CD4-positive, alpha-beta T cell treated with Interleukin-10 for 1 hour (primary cell): ENCODE measurements around the gene ESPL1.

Experiments
- DNase-seq: peaks from one replicate; pipeline ENCODE4 v3.0.0-alpha.2; 2020

Gene ESPL1

GRCh38 chr12:53231921-53232645 is 36.0 kb upstream of the ESPL1 start, which contains the start of gene RARG:
Gene RARG (minus strand): TSS chr12:53232209. CDS start chr12:53227545, 4,664 bp downstream.
- peak; percentile 76 for DNase-seq

- DNase-seq, result peak; percentile 59
Observed at GRCh38 chr12:53232646-53233461, 35.2 kb upstream of the ESPL1 start.

GRCh38 chr12:53233671-53234121 is 34.4 kb upstream of the ESPL1 start:
- DNase-seq, result no peak

GRCh38 chr12:53234271-53234914 is 33.7 kb upstream of the ESPL1 start:
- no peak for DNase-seq

- no peak for DNase-seq
Observed at GRCh38 chr12:53235164-53235563, 32.9 kb upstream of the ESPL1 start.

- DNase-seq, result no peak
Observed at GRCh38 chr12:53235742-53236442, 32.2 kb upstream of the ESPL1 start.

- peak; percentile 80 for DNase-seq
Observed at GRCh38 chr12:53236443-53237111, 31.5 kb upstream of the ESPL1 start.

GRCh38 chr12:53239643-53240258 is 28.3 kb upstream of the ESPL1 start:
- DNase-seq, result no peak

- DNase-seq, result no peak
Observed at GRCh38 chr12:53241623-53242412, 26.3 kb upstream of the ESPL1 start.

- DNase-seq, result no peak
Observed at GRCh38 chr12:53244337-53244736, 23.8 kb upstream of the ESPL1 start.

GRCh38 chr12:53245286-53245685 is 22.8 kb upstream of the ESPL1 start:
- DNase-seq, result no peak

- DNase-seq, result peak; percentile 75
Observed at GRCh38 chr12:53251477-53252348, 16.4 kb upstream of the ESPL1 start.

- no peak for DNase-seq
Observed at GRCh38 chr12:53252349-53252916, 15.7 kb upstream of the ESPL1 start.

- DNase-seq, result no peak
Observed at GRCh38 chr12:53253298-53253697, 14.8 kb upstream of the ESPL1 start.

- no peak for DNase-seq
Observed at GRCh38 chr12:53254816-53255545, 13.1 kb upstream of the ESPL1 start.

GRCh38 chr12:53255996-53256395 is 12.1 kb upstream of the ESPL1 start:
- DNase-seq, result no peak

GRCh38 chr12:53258541-53259539 is 9.3 kb upstream of the ESPL1 start:
- DNase-seq, result no peak

GRCh38 chr12:53259891-53260290 is 8.2 kb upstream of the ESPL1 start:
- DNase-seq, result no peak
